Measurements from ENCODE around the gene FRS2.
A peak's percentile ranks its signal among the peaks of the same experiment; 100 is the strongest.

Gene FRS2

GRCh38 chr12:69512820-69513219 lies 42.6 kb downstream of the FRS2 start:
- DNase-seq, result no peak
- no peaks in the 10 kb centered on the region for H3K36me3 Mint-ChIP-seq (ENCODE audit: low read depth)
- no peak overlapping the region for H3K4me3 Mint-ChIP-seq
- peaks cover 64% of the 10 kb centered on the region for H3K4me1 Mint-ChIP-seq
- no peaks in the 10 kb centered on the region for H3K27me3 Mint-ChIP-seq (ENCODE audit: low read depth, poor library complexity)
- H3K27ac Mint-ChIP-seq, result no peak overlapping the region
- TF ChIP-seq CTCF (IDR thresholded peaks at IDR 0.05), result no peak
- no peaks in the 10 kb centered on the region for H3K9me3 Mint-ChIP-seq

- Mint-ChIP-seq H3K4me1 (peaks cover 64% of the 10 kb centered on the region), H3K4me3 (no peak overlapping the region), H3K27ac (peak overlapping the region; percentile 93), H3K27me3 (ENCODE audit: low read depth, poor library complexity) (no peaks in the 10 kb centered on the region), H3K36me3 (ENCODE audit: low read depth) (peaks cover 4% of the 10 kb centered on the region), H3K9me3 (peaks cover 4% of the 10 kb centered on the region)
- no peak for TF ChIP-seq CTCF (IDR thresholded peaks at IDR 0.05)
- DNase-seq, result no peak
Measured at GRCh38 chr12:69513297-69513696, 43.1 kb downstream of the FRS2 start.

GRCh38 chr12:69514111-69514510 lies 43.9 kb downstream of the FRS2 start:
- Mint-ChIP-seq H3K4me1 (peaks cover 56% of the 10 kb centered on the region), H3K27ac (peak overlapping the region; percentile 81), H3K4me3 (no peak overlapping the region), H3K27me3 (ENCODE audit: low read depth, poor library complexity) (no peaks in the 10 kb centered on the region), H3K36me3 (ENCODE audit: low read depth) (peaks cover 9% of the 10 kb centered on the region), H3K9me3 (peaks cover 7% of the 10 kb centered on the region)
- no peak for TF ChIP-seq CTCF (IDR thresholded peaks at IDR 0.05)
- no peak for DNase-seq

GRCh38 chr12:69514845-69515244 lies 44.7 kb downstream of the FRS2 start:
- no peak overlapping the region for H3K4me3 Mint-ChIP-seq
- TF ChIP-seq CTCF (IDR thresholded peaks at IDR 0.05), result no peak
- H3K27ac Mint-ChIP-seq, result no peak overlapping the region
- H3K27me3 Mint-ChIP-seq (ENCODE audit: low read depth, poor library complexity), result no peaks in the 10 kb centered on the region
- peaks cover 14% of the 10 kb centered on the region for H3K9me3 Mint-ChIP-seq
- peaks cover 48% of the 10 kb centered on the region for H3K4me1 Mint-ChIP-seq
- peaks cover 17% of the 10 kb centered on the region for H3K36me3 Mint-ChIP-seq (ENCODE audit: low read depth)
- DNase-seq, result no peak

GRCh38 chr12:69515394-69515930 lies 45.3 kb downstream of the FRS2 start:
- TF ChIP-seq CTCF (IDR thresholded peaks at IDR 0.05), result no peak
- Mint-ChIP-seq H3K4me3 (no peak overlapping the region), H3K9me3 (peaks cover 20% of the 10 kb centered on the region), H3K36me3 (ENCODE audit: low read depth) (peaks cover 23% of the 10 kb centered on the region), H3K27me3 (ENCODE audit: low read depth, poor library complexity) (no peaks in the 10 kb centered on the region), H3K4me1 (peaks cover 42% of the 10 kb centered on the region), H3K27ac (peak overlapping the region; percentile 88)
- no peak for DNase-seq

GRCh38 chr12:69516950-69517349 lies 46.8 kb downstream of the FRS2 start:
- DNase-seq, result no peak
- no peak overlapping the region for H3K27ac Mint-ChIP-seq
- H3K9me3 Mint-ChIP-seq, result peaks cover 35% of the 10 kb centered on the region
- peaks cover 38% of the 10 kb centered on the region for H3K36me3 Mint-ChIP-seq (ENCODE audit: low read depth)
- H3K4me3 Mint-ChIP-seq, result no peak overlapping the region
- peaks cover 38% of the 10 kb centered on the region for H3K4me1 Mint-ChIP-seq
- H3K27me3 Mint-ChIP-seq (ENCODE audit: low read depth, poor library complexity), result no peaks in the 10 kb centered on the region
- TF ChIP-seq CTCF (IDR thresholded peaks at IDR 0.05), result no peak
